H1 (cell line): Measurements from ENCODE around the gene MTMR4. TPM values are rescaled to one million over a fixed set of nuclear protein-coding genes. Genes with fewer than 3 reads are reported as not detected.

Experiments
- CTCF ChIA-PET: fragments of 300-600 bp; sonication (Branson Sonifier 250); formaldehyde crosslinking; loops from one replicate; lab custom pipeline; 2021; ENCODE audit not compliant: partially characterized antibody; lab: Charles Lee
- POLR2A ChIA-PET: fragments of 300-600 bp; sonication (Branson Sonifier 250); formaldehyde crosslinking; loops from one replicate; lab custom pipeline; 2021; ENCODE audit warnings: inconsistent platforms; ENCODE audit not compliant: partially characterized antibody; lab: Charles Lee
- DNase-seq, 2 experiments: peaks; one replicate each; pipeline versions ENCODE4 v3.0.0 to v3.0.0-alpha.2; 2010 to 2022; ENCODE audit warnings: low spot score in 2 of 2, low read depth in 1 of 2, mixed read lengths in 1 of 2
- FAIRE-seq: peaks from 2 replicates; lab custom pipeline; 2011; peaks lifted over from hg19 to GRCh38; lab: Jason Lieb, UNC
- H2AFZ ChIP-seq: 2 replicates; pipeline ENCODE4 v1.8.1; 2012; ENCODE audit warnings: low read length, inconsistent platforms
- H2AK5ac ChIP-seq: 2 replicates; pipeline ENCODE4 v1.6.1; 2013; ENCODE audit warnings: low read depth, low read length
- H2BK120ac ChIP-seq: replicated peaks from 2 replicates; pipeline ENCODE3; 2013; ENCODE audit warnings: low read depth, low read length, inconsistent platforms
- H2BK12ac ChIP-seq: 2 replicates; pipeline ENCODE4 v1.6.1; 2013; ENCODE audit warnings: low read depth, low read length
- H2BK15ac ChIP-seq: 2 replicates; pipeline ENCODE4 v1.6.1; 2013; ENCODE audit warnings: low read length
- H2BK20ac ChIP-seq: 2 replicates; pipeline ENCODE4 v1.6.1; 2013; ENCODE audit warnings: low read length
- H2BK5ac ChIP-seq: 2 replicates; pipeline ENCODE4 v1.6.1; 2013; ENCODE audit warnings: low read depth, low read length
- H3K14ac ChIP-seq: 2 replicates; pipeline ENCODE4 v1.6.1; 2013; ENCODE audit warnings: inconsistent platforms; ENCODE audit not compliant: insufficient read length
- H3K18ac ChIP-seq: 2 replicates; pipeline ENCODE4 v1.6.1; 2013; ENCODE audit warnings: low read length; ENCODE audit errors: extremely low read depth
- H3K23ac ChIP-seq: 2 replicates; pipeline ENCODE4 v1.6.1; 2013; ENCODE audit warnings: inconsistent platforms; ENCODE audit not compliant: insufficient read length
- H3K23me2 ChIP-seq: 2 replicates; pipeline ENCODE4 v1.6.1; 2013; ENCODE audit warnings: low read depth, low read length
- H3K27ac ChIP-seq: 2 replicates; pipeline ENCODE4 v1.6.1; 2011; ENCODE audit warnings: low read depth, low read length, inconsistent platforms
- H3K27me3 ChIP-seq, 4 experiments: replicated peaks in 1 of 4; 1 replicate in 1 of 4; 2 replicates in 3 of 4; pipeline versions ENCODE4 v1.6.1 to v1.8.1; 2011 to 2013; ENCODE audit warnings: low read length in 3 of 4, mild to moderate bottlenecking in 3 of 4, inconsistent platforms in 2 of 4, mixed read lengths in 2 of 4, moderate library complexity in 1 of 4; ENCODE audit not compliant: control insufficient read depth in 3 of 4, insufficient read depth in 3 of 4; ENCODE audit errors: extremely low read depth in 1 of 4
- H3K36me3 ChIP-seq, 4 experiments: 2 replicates each; pipeline versions ENCODE4 v1.6.1 to v1.8.1; 2011 to 2013; ENCODE audit warnings: mild to moderate bottlenecking in 4 of 4, low read length in 3 of 4, moderate library complexity in 2 of 4, control low read depth in 1 of 4, inconsistent platforms in 1 of 4; ENCODE audit not compliant: insufficient read depth in 4 of 4, control insufficient read depth in 2 of 4
- H3K4ac ChIP-seq: replicated peaks from 2 replicates; pipeline ENCODE3; 2013; ENCODE audit warnings: low read length, low read depth, mixed read lengths, inconsistent platforms; ENCODE audit not compliant: insufficient read length
- H3K4me1 ChIP-seq, 4 experiments: replicated peaks in 1 of 4; 1 replicate in 1 of 4; 2 replicates in 3 of 4; pipeline versions ENCODE4 v1.6.1 to v1.8.1; 2011 to 2013; ENCODE audit warnings: low read length in 3 of 4, inconsistent platforms in 2 of 4, mixed read lengths in 1 of 4; ENCODE audit not compliant: insufficient read depth in 4 of 4, control insufficient read depth in 3 of 4
- H3K4me2 ChIP-seq, 2 experiments: 2 replicates each; pipeline versions ENCODE4 v1.6.1 to v1.8.1; 2011 to 2013; ENCODE audit warnings: low read depth in 2 of 2, low read length in 2 of 2, control low read depth in 1 of 2, inconsistent platforms in 1 of 2, mild to moderate bottlenecking in 1 of 2; ENCODE audit not compliant: insufficient read depth in 1 of 2
- H3K4me3 ChIP-seq, 4 experiments: fragments of 200-600, 300-600 bp in 1 of 4; sonication (generic), shearing (Covaris generic), sonication (Bioruptor Twin) in 1 of 4; 2 replicates each; pipeline versions ENCODE4 v1.5.1 to v1.8.1; 2011 to 2016; ENCODE audit warnings: low read length in 4 of 4, low read depth in 3 of 4, control low read depth in 2 of 4, inconsistent platforms in 2 of 4, mild to moderate bottlenecking in 2 of 4, mixed read lengths in 1 of 4, moderate library complexity in 1 of 4; ENCODE audit not compliant: insufficient read depth in 2 of 4; ENCODE audit errors: extremely low read depth in 1 of 4
- H3K56ac ChIP-seq: replicated peaks from 2 replicates; pipeline ENCODE3; 2013; ENCODE audit warnings: low read depth, mild to moderate bottlenecking, mixed read lengths, low read length, inconsistent platforms; ENCODE audit not compliant: insufficient read length
- H3K79me1 ChIP-seq: 2 replicates; pipeline ENCODE4 v1.6.1; 2013; ENCODE audit warnings: low read depth, low read length, control low read depth
- H3K79me2 ChIP-seq, 2 experiments: 2 replicates each; pipeline versions ENCODE4 v1.6.1 to v1.8.1; 2012 to 2013; ENCODE audit warnings: low read length in 2 of 2, mild to moderate bottlenecking in 2 of 2, inconsistent platforms in 1 of 2; ENCODE audit not compliant: insufficient read depth in 2 of 2, control insufficient read depth in 1 of 2
- H3K9ac ChIP-seq, 4 experiments: replicated peaks in 1 of 4; 1 replicate in 1 of 4; 2 replicates in 3 of 4; pipeline versions ENCODE4 v1.6.1 to v1.8.1; 2011 to 2013; ENCODE audit warnings: low read depth in 3 of 4, low read length in 3 of 4, control low read depth in 2 of 4, mild to moderate bottlenecking in 2 of 4, moderate library complexity in 2 of 4, inconsistent platforms in 1 of 4; ENCODE audit errors: extremely low read depth in 1 of 4
- H3K9me3 ChIP-seq, 2 experiments: 2 replicates each; pipeline versions ENCODE4 v1.6.1 to v1.8.1; 2012 to 2013; ENCODE audit warnings: mild to moderate bottlenecking in 2 of 2, moderate library complexity in 2 of 2, control low read depth in 1 of 2, inconsistent platforms in 1 of 2, low read depth in 1 of 2, low read length in 1 of 2, mixed read lengths in 1 of 2; ENCODE audit not compliant: insufficient read depth in 2 of 2
- H4K20me1 ChIP-seq, 2 experiments: replicated peaks in 1 of 2; 2 replicates each; pipeline versions ENCODE3 to v1.8.1; 2011 to 2013; ENCODE audit warnings: inconsistent platforms in 2 of 2, low read length in 2 of 2, mild to moderate bottlenecking in 1 of 2; ENCODE audit not compliant: insufficient read depth in 2 of 2, control insufficient read depth in 1 of 2
- H4K5ac ChIP-seq: 2 replicates; pipeline ENCODE4 v1.6.1; 2013; ENCODE audit warnings: low read length, low read depth, mixed read lengths, inconsistent platforms; ENCODE audit not compliant: insufficient read length
- H4K8ac ChIP-seq: 2 replicates; pipeline ENCODE4 v1.8.0; 2013; ENCODE audit warnings: mild to moderate bottlenecking, moderate library complexity, low read length, inconsistent platforms; ENCODE audit not compliant: insufficient read depth; ENCODE audit errors: extremely low read depth
- H4K91ac ChIP-seq: replicated peaks from 2 replicates; pipeline ENCODE3; 2013; ENCODE audit warnings: low read length, mixed read lengths, inconsistent platforms; ENCODE audit not compliant: insufficient read length
- EZH2 ChIP-seq: fragments of 200-600 bp; sonication (generic); IDR thresholded peaks from 2 replicates; pipeline ENCODE4 v1.7.1; 2012; ENCODE audit warnings: low read depth, mild to moderate bottlenecking, moderate library complexity, low read length, inconsistent platforms; ENCODE audit not compliant: severe bottlenecking
- HDAC6 ChIP-seq: IDR thresholded peaks from one replicate; pipeline ENCODE4 v1.7.1; 2012; ENCODE audit warnings: low read depth, mild to moderate bottlenecking, inconsistent platforms, low read length, moderate library complexity
- JUN ChIP-seq: IDR thresholded peaks from 2 replicates; pipeline ENCODE4 v1.6.1; 2011; ENCODE audit warnings: low read depth, mild to moderate bottlenecking, improper control_type of control experiment, low read length
- JUND ChIP-seq: IDR thresholded peaks from 2 replicates; pipeline ENCODE4 v1.6.1; 2011; ENCODE audit warnings: mild to moderate bottlenecking, improper control_type of control experiment, low read length
- MAFK ChIP-seq: IDR thresholded peaks from 2 replicates; pipeline ENCODE4 v1.6.1; 2012; ENCODE audit warnings: low read depth, mild to moderate bottlenecking, improper control_type of control experiment, low read length
- NANOG ChIP-seq: IDR thresholded peaks from 2 replicates; pipeline ENCODE4 v1.6.1; 2011; ENCODE audit warnings: low read length, low read depth, mild to moderate bottlenecking, inconsistent platforms; ENCODE audit not compliant: insufficient read depth, poor library complexity, severe bottlenecking
- NRF1 ChIP-seq: IDR thresholded peaks from 2 replicates; pipeline ENCODE4 v1.6.1; 2011; ENCODE audit warnings: mild to moderate bottlenecking, low read depth, low read length, improper control_type of control experiment
- POLR2A ChIP-seq, 2 experiments: IDR thresholded peaks; 1 replicate in 1 of 2; 2 replicates in 1 of 2; pipeline ENCODE4 v1.6.1; 2011; ENCODE audit warnings: low read depth in 2 of 2, low read length in 2 of 2, mild to moderate bottlenecking in 2 of 2; ENCODE audit errors: control extremely low read depth in 1 of 2
- RFX5 ChIP-seq: IDR thresholded peaks from 2 replicates; pipeline ENCODE4 v1.6.1; 2011; ENCODE audit warnings: low read depth, low read length, improper control_type of control experiment, borderline replicate concordance
- SAP30 ChIP-seq: fragments of 300-600 bp; sonication (generic); IDR thresholded peaks from 2 replicates; pipeline ENCODE4 v1.7.1; 2012; ENCODE audit warnings: low read length, moderate library complexity, mild to moderate bottlenecking, inconsistent platforms; ENCODE audit not compliant: insufficient read depth, insufficient replicate concordance
- SRF ChIP-seq: IDR thresholded peaks from 2 replicates; pipeline ENCODE4 v1.6.1; 2011; ENCODE audit warnings: mild to moderate bottlenecking, low read depth, low read length, moderate library complexity
- TAF7 ChIP-seq: optimal IDR thresholded peaks from 2 replicates; pipeline ENCODE3; 2011; ENCODE audit warnings: low read depth, mild to moderate bottlenecking, inconsistent platforms, low read length, moderate library complexity, borderline replicate concordance
- YY1 ChIP-seq: IDR thresholded peaks from 2 replicates; pipeline ENCODE4 v1.6.1; 2011; ENCODE audit warnings: low read depth, mild to moderate bottlenecking, low read length
- polyA plus RNA-seq, 7 experiments: library from polyadenylated mRNA; depleted of rRNA in 3 of 7; stranded (reverse) in 5 of 7; unstranded in 2 of 7; fragments of >200 nt in 5 of 7; fragments of 200-250 nt in 2 of 7; gene quantifications; 1 replicate in 5 of 7; 2 replicates in 1 of 7; 4 replicates in 1 of 7; pipeline versions ENCODE4 v1.2.1 to v1.2.3, GENCODE V29; 2011 to 2013; ENCODE audit warnings: missing spikeins in 2 of 7, mixed read lengths in 2 of 7
- total RNA-seq: library from RNA; stranded (reverse); fragmentation: NEBNext Ultra II Directional; extraction: Animal tissue kit (Norgen Biotek cat#: 25700); gene quantifications from 2 replicates; pipeline ENCODE4 v1.2.1, GENCODE V29; 2021

Gene MTMR4
- total and polyA plus RNA-seq, 2 of the 8 experiments (the other 6 are each of a cell fraction or from before 2014, with no cell fraction given): 15.9 to 39.2 TPM

- Histone ChIP-seq H3K23ac (no peak overlapping the region), H4K91ac (no peak overlapping the region), H3K9ac (no peak overlapping the region), H3K9me3 (no peaks in the 10 kb centered on the region), H4K20me1 (no peaks in the 10 kb centered on the region), H2BK120ac (no peak overlapping the region), H3K27ac (no peak overlapping the region), H3K4me3 (no peak overlapping the region), H2BK15ac (no peak overlapping the region), H3K4me1 (no peaks in the 10 kb centered on the region; a peak in 1 of 7 replicates), H3K56ac (no peak overlapping the region), H2BK20ac (no peak overlapping the region), H2BK12ac (no peak overlapping the region), H3K79me2 (no peaks in the 10 kb centered on the region), H3K36me3 (no peaks in the 10 kb centered on the region), H3K79me1 (no peaks in the 10 kb centered on the region), H4K5ac (no peak overlapping the region), H3K4me2 (no peak overlapping the region), H3K27me3 (no peaks in the 10 kb centered on the region), H3K4ac (no peak overlapping the region), H3K14ac (no peak overlapping the region), H2BK5ac (no peak overlapping the region), H4K8ac (no peak overlapping the region), H3K18ac (no peak overlapping the region), H2AK5ac (no peak overlapping the region), H3K23me2 (no peaks in the 10 kb centered on the region), H2AFZ (no peak overlapping the region)
- DNase-seq (no peak), FAIRE-seq (no peak)
- ChIA-PET CTCF (interaction anchor here (1.2 to 16.5 kb wide), 13 partner anchors 10 to 92 kb away, joined by 3 to 163 read pairs (median 6); no protein-coding TSS in a partner anchor), POLR2A (interaction anchor here (1.4 to 3.4 kb wide), 2 partner anchors 92 to 120 kb away, joined by 3 to 18 read pairs; no protein-coding TSS in a partner anchor)
- TF ChIP-seq NRF1 (no peak), TAF7 (no peak), JUND (no peak), SRF (no peak), JUN (no peak), MAFK (no peak), POLR2A (IDR thresholded peaks at IDR 0.05; ENCODE audit: control extremely low read depth in 1 of 2, low read depth in 2 of 2, low read length in 2 of 2) (no peak), SAP30 (no peak), NANOG (no peak), RFX5 (no peak), HDAC6 (no peak), EZH2 (no peak), YY1 (no peak)
Measured at GRCh38 chr17:58539698-58540097, 25.3 kb upstream of the MTMR4 start.
